ENCODE measurements around the gene ITFG1. TPM values are rescaled to one million over a fixed set of nuclear protein-coding genes. Genes with fewer than 3 reads are reported as not detected.

Gene ITFG1
- total and polyA plus RNA-seq, 2 of the 13 experiments (the other 11 are each of a cell fraction or from before 2014, with no cell fraction given): 74.5 to 150 TPM

- TF ChIP-seq GPBP1L1 (CRISPR knock-in tag; IDR thresholded peaks at IDR 0.05): no peak
- peak; percentile 83 for TF ChIP-seq BCL6 (CRISPR knock-in tag; IDR thresholded peaks at IDR 0.05)
- no peak for TF ChIP-seq ZNF564 (CRISPR knock-in tag; IDR thresholded peaks at IDR 0.05)
- no peak for TF ChIP-seq ZNF225 (CRISPR knock-in tag; IDR thresholded peaks at IDR 0.05)
- no peak; the same call in 1 of the 2 replicates for TF ChIP-seq KDM4B (CRISPR knock-in tag; IDR thresholded peaks at IDR 0.05)
- TF ChIP-seq ATF6 (CRISPR knock-in tag; conservative IDR thresholded peaks at IDR 0.05): no peak
- TF ChIP-seq HOXA5 (CRISPR knock-in tag; IDR thresholded peaks at IDR 0.05): no peak
- TF ChIP-seq SATB2 (CRISPR knock-in tag; IDR thresholded peaks at IDR 0.05): no peak
- TF ChIP-seq ELF3 (CRISPR knock-in tag; IDR thresholded peaks at IDR 0.05): peak; percentile 87
- no peak for TF ChIP-seq ZNF569 (CRISPR knock-in tag; IDR thresholded peaks at IDR 0.05; ENCODE audit: borderline replicate concordance)
- peak; percentile 37; the same call in 1 of the 2 replicates for TF ChIP-seq ATF3 (CRISPR knock-in tag; IDR thresholded peaks at IDR 0.05)
- no peak for TF ChIP-seq SP2 (CRISPR knock-in tag; IDR thresholded peaks at IDR 0.05)
- TF ChIP-seq ZNF543 (CRISPR knock-in tag; IDR thresholded peaks at IDR 0.05): peak; percentile 97
- peak; percentile 57 for TF ChIP-seq HNF4A (CRISPR knock-in tag; IDR thresholded peaks at IDR 0.05)
- no peak for TF ChIP-seq CENPBD1 (CRISPR knock-in tag; IDR thresholded peaks at IDR 0.05; ENCODE audit: borderline replicate concordance, low read depth)
- no peak for TF ChIP-seq PBX2 (CRISPR knock-in tag; IDR thresholded peaks at IDR 0.05)
- TF ChIP-seq HNRNPLL (IDR thresholded peaks at IDR 0.05; ENCODE audit: low read depth, low read length, poor library complexity, severe bottlenecking): no peak
- TF ChIP-seq ZNF891 (CRISPR knock-in tag; IDR thresholded peaks at IDR 0.05): no peak
- TF ChIP-seq DRAP1 (CRISPR knock-in tag; IDR thresholded peaks at IDR 0.05): peak; percentile 79
- no peak for TF ChIP-seq ZNF101 (CRISPR knock-in tag; IDR thresholded peaks at IDR 0.05; ENCODE audit: borderline replicate concordance, low read depth)
- peak; percentile 29; the same call in 1 of the 2 replicates for TF ChIP-seq GATAD1 (CRISPR knock-in tag; IDR thresholded peaks at IDR 0.05)
- TF ChIP-seq ZMAT5 (CRISPR knock-in tag; IDR thresholded peaks at IDR 0.05; ENCODE audit: borderline replicate concordance, low read depth): no peak
- no peak for TF ChIP-seq ZNF468 (CRISPR knock-in tag; IDR thresholded peaks at IDR 0.05)
These were observed 31.8 kb upstream of the ITFG1 start (continued) for GRCh38 chr16:47492428-47493377.

Measured in HepG2 (cell line).